T1000 (cell line): Measurements from ENCODE around the gene NAV2.
"Not testable (repeated sequence)": the region's sequence is repeated elsewhere in the genome, so short reads cannot be mapped to it uniquely, and the experiment has no call there.

Source experiments
- DNase-seq: peaks from one replicate; lab custom pipeline; 2025; ENCODE audit warnings: mixed read lengths; lab: John Stamatoyannopoulos, UW

The NAV2 gene

GRCh38 chr11:20059587-20060021 lies 347.0 kb downstream of the NAV2 start:
- no peak for DNase-seq

DNA sequence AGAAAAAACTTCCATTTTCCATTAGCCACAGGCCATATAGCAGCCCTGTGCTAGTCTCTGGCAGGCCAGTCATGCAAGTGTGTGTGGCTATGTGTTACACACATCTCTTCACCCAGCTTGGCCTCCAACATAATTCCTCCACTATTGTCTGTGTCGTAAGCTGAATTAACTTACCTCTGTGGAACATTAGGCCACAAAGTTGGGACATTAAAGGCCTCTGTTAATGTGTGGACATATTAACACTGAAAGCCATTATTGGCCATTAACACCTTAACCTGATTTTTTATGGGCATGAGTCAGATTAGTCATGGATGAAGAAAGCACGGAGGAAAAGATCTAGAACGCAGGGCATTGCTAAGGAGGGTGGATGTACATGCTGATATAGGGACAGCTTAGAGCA lies 347.5 kb downstream of the NAV2 start:
- no peak for DNase-seq

DNA sequence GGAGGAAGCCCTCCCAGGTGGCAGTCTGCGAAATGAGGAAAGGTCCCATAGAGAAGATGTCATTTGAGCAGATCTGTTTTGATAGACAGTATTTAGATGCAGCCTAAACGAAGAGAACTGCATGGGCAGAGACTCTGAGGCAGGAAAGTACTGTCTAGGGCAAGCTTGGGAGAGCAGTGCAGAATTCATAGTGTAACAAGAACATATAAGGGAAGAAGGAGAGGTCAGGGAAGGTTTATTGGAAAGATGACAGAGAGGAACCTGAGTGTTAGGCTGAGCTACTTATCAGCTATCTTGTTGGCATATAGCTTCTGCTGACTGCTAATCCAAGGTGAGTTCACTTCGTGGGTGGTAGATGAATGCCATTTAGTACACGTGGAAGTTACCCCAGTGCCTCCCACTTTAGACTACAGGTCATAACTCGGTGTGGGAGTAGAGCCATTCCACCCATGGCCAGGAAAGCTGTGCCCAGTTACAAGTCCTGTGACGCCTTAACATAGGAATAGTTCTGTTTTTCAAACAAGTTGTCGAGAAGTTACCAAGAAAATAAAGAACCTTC lies 348.1 kb downstream of the NAV2 start:
- no peak for DNase-seq

- DNase-seq = no peak
These were observed 349.1 kb downstream of the NAV2 start for GRCh38 chr11:20061776-20062175.

GRCh38 chr11:20064961-20065405 lies 352.3 kb downstream of the NAV2 start:
- DNase-seq = no peak

DNA sequence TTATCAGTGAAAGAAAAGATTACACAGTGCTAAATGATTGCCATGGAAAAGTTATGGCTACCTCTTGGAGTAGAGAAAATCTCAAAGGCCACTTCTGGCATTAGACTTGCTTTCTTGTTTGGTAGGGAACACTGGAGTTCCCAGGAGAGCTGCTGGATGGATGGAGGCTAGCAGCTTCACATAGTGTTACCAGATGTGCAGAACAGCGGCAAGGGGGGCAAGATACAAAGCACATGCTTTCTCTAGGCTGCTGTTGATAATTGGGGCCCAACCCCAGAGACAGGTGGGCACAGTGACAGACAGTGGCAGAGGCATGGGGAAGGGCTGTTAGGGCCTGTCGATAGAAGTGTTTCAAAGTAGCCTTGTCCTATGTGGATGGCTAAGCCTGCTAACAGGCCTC lies 352.8 kb downstream of the NAV2 start:
- DNase-seq = no peak

DNA sequence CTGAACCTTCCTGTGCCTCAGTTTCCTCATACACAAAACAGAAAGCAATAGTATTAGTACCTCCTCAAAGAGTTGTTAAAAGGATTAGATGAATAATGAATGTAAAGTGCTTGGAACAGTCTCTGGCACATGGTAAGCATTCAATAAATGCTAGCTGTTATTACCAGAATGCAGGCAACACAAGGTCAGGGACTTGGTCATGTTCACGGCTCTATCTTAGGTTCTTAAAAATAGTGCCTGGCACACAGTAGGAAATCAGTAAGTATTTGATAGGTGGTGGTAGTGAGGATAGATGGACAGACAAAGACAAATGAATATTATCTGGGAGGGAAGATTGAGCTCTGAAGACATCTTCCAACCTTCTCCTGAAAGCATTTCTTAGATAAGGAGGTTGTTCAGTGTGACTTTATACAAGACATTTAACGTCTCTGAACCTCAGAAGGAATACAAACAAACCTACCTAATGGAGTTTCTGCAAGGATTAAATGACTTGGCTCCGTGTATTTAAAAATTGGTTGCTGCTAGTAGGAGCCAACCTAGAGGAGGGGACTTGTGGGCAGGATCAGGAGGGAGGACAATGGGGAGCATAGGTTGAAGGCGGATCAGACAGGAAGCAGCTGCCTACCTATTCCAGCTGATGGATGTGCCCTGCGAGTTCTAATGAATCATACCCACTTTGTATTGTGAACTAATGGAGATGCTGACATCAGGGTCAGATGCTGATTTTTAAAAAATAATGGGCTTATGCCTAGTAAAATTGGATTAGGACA lies 353.6 kb downstream of the NAV2 start:
- no peak for DNase-seq

DNA sequence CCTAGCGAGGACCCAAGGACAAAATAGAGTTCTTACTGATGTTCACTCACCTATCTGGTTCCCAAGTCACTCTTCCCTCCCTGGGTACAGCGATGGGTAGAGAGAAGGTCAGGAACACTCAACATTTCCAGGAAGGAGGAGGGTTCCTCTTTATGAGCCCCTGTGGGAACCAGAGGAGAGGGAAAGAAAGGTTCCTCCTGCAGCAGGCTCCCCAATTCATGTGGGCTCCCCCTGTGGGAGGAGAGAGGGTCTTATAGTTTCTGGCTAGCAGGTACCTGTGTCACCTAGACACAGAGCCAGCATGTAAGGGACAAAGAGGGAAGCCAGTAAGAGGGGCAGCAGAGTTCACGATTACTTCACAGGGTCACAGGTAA lies 354.1 kb downstream of the NAV2 start:
- DNase-seq = no peak

- no peak for DNase-seq
These were observed 355.0 kb downstream of the NAV2 start for GRCh38 chr11:20067665-20068064.

GRCh38 chr11:20068691-20069090 lies 356.1 kb downstream of the NAV2 start:
- no peak for DNase-seq

- DNase-seq = no peak
These were observed 357.8 kb downstream of the NAV2 start for GRCh38 chr11:20070459-20070858.

GRCh38 chr11:20075627-20076026 lies 363.0 kb downstream of the NAV2 start:
- no peak for DNase-seq

- no peak for DNase-seq
These were observed 366.2 kb downstream of the NAV2 start for GRCh38 chr11:20078846-20079245.

DNA sequence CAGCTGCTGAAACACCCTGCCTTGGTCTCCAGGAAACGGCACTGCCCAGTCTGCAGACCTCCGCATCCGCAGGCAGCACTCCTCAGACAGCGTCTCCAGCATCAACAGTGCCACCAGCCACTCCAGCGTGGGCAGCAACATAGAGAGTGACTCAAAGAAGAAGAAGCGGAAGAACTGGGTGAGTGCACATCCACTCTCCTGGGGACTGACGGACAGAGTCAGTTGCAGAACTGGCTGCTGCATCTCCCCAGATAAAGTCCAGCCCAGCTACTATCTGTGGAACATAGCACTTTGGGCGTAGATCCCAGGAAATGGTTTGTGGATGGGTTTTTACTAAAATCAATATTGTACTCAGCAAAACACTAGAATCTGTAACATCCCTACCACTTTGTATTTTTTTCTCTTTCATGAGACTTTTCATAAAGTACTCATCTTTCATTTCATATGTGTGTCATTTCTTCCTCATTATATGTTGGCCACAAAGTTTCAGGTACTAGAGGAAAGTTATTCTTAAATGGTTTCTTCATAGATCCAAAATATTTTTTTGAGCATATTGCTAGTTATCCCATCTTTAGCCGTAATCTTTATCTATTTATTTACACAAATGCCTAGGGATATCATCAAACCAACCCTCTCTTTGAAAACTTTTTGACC lies 367.5 kb downstream of the NAV2 start:
- no peak for DNase-seq

DNA sequence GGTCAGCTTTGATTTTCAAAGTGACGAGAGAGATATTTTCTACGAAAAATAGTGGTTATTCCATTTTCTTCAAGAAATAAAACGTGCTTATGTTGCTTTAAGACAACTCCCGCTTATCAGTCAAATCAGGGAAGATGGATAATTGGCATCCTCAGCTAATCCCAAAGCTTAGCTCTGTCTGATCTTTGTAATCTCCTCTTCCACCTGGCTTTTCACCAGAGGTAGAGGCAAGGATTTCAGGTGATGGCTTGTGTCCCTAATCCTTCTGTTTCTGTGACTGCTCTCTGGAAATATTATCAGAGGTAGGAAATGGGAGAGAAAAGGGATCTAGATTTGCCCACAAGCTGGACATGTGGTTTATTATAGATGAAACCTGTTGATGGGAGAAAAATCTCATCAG lies 368.7 kb downstream of the NAV2 start:
- no peak for DNase-seq

- not testable (repeated sequence) for DNase-seq
These were observed 371.2 kb downstream of the NAV2 start for GRCh38 chr11:20083877-20084276.

- no peak for DNase-seq
These were observed 372.5 kb downstream of the NAV2 start for GRCh38 chr11:20084921-20085814.

DNA sequence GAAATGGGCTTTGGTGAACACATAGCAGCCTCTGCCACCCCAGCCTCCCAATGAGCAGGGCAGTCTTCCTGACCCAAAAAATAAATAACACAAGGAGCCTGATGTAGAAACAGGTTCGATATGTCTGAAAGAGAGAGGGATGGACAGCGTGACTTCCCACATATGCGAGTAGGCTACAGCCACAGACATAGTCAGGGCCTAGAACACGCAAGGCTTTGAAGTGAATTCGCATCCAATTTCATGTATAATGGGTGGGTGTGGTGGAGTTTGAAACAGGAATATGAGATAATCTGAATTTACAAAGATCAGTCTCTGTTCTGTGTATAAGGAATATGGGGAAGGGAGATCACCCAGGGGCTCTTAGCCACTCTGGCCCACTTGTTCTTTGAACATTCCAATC lies 373.3 kb downstream of the NAV2 start:
- no peak for DNase-seq

DNA sequence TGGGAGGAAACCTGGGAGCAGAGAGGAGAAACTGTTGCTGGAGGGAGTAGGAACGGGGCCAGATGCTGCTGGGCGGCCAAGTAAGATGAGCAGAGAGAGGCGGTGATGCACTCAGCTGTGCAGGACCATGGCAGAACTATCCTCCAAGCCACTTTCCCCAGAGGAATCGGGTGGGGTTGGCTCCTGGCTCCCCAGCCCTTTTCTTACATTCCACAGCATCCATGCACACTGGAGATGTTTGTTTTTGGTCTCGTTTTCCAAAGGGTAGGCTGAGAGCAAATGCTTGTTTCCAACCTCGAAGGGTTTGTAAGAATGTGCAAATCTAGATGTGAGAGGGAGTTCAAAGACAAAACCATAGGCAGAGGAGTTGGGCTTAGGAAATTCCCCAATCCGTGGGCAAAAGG lies 374.5 kb downstream of the NAV2 start:
- no peak for DNase-seq

DNA sequence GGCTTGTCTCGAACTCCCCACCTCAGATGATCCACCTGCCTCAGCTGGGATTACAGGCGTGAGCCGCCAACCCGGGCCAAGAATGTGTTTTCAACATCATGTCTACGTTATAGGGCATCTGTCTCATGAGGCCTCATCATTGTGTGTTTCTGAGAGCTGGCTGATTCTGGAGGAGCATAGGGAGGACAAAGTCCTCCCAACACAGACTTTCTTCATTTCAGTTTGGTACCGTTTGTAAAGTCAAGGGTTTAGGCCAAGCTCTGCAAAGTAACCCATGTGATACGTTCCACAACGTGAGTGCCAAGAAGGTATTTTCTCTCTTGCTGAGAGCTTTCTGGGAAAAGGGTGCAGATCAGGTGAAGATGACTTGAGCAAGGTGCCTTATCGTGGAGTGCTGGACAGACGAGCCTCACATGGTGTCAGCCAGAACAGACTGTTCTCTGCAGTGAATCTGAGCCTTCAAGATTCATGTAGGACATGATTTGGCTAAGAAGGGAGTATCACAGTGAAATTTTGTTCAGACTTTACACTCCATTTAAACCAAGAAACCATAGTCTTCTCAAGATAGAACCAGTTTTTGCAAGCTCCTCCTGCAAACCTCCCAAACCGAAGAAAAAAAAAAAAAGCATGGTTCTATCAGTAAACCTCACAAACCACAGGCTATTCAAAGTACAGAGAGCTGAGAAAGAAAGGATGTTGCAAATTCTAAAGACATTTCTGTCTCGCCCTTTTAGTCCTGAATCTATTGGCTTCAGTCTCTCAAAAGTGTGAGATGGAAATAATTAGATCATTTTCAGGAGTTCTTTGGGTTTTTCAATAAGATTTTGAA lies 376.0 kb downstream of the NAV2 start:
- no peak for DNase-seq

- DNase-seq = no peak
These were observed 376.7 kb downstream of the NAV2 start for GRCh38 chr11:20089367-20089766.
